Measurements from ENCODE around the gene CACNG5.

- TF ChIP-seq POLR2A (IDR thresholded peaks at IDR 0.05) (no peak), CTCF (IDR thresholded peaks at IDR 0.05) (no peak)
These were observed 8.0 kb downstream of the CACNG5 start for GRCh38 chr17:66842959-66843358.

Data from right lobe of liver (tissue), 4 donors.